GM23338 (cell line): Measurements from ENCODE around the gene BAD. TPM values are rescaled to one million over a fixed set of nuclear protein-coding genes. Genes with fewer than 3 reads are reported as not detected.

Experiments used
- ATAC-seq: fragments of 200-7000 bp; cut with Tn5 transposase; 3 replicates; pipeline ENCODE4 v1.9.1; 2020
- DNase-seq: peaks from one replicate; pipeline ENCODE4 v3.0.0-alpha.2; 2015; ENCODE audit warnings: low spot score
- H2AFZ ChIP-seq: fragments of 200-600 bp; sonication (generic); 2 replicates; pipeline ENCODE4 v1.8.0; 2016; ENCODE audit warnings: antibody characterized with exemption, mild to moderate bottlenecking, moderate library complexity
- H3F3A ChIP-seq: fragments of 200-600 bp; sonication (generic); replicated peaks from 2 replicates; pipeline ENCODE4 v1.8.0; 2017; ENCODE audit warnings: antibody characterized with exemption, mixed run types, low read depth
- H3K27ac ChIP-seq: fragments of 200-600 bp; sonication (generic); 2 replicates; pipeline ENCODE4 v1.6.1; 2016; ENCODE audit warnings: low read depth
- H3K27me3 ChIP-seq: fragments of 200-600 bp; sonication (generic); 2 replicates; pipeline ENCODE4 v1.8.0; 2016; ENCODE audit warnings: mild to moderate bottlenecking, mixed run types, moderate library complexity; ENCODE audit not compliant: insufficient read depth
- H3K36me3 ChIP-seq: fragments of 200-600 bp; sonication (generic); 2 replicates; pipeline ENCODE4 v1.8.0; 2016; ENCODE audit warnings: mild to moderate bottlenecking; ENCODE audit not compliant: insufficient read depth
- H3K4me1 ChIP-seq: fragments of 200-600 bp; sonication (generic); 2 replicates; pipeline ENCODE4 v1.8.0; 2016; ENCODE audit warnings: mild to moderate bottlenecking, moderate library complexity; ENCODE audit not compliant: insufficient read depth
- H3K4me2 ChIP-seq: fragments of 200-600 bp; sonication (generic); 2 replicates; pipeline ENCODE4 v1.7.1; 2017; ENCODE audit warnings: mixed run types
- H3K4me3 ChIP-seq: fragments of 200-600 bp; sonication (generic); 2 replicates; pipeline ENCODE4 v1.6.1; 2016; ENCODE audit warnings: mixed run types
- H3K79me2 ChIP-seq: fragments of 200-600 bp; sonication (generic); replicated peaks from 2 replicates; pipeline ENCODE4 v1.8.0; 2017; ENCODE audit warnings: mild to moderate bottlenecking; ENCODE audit not compliant: insufficient read depth
- H3K9me2 ChIP-seq: fragments of 200-600 bp; sonication (generic); 2 replicates; pipeline ENCODE4 v1.8.0; 2017; ENCODE audit not compliant: insufficient read depth
- H4K20me1 ChIP-seq: fragments of 200-600 bp; sonication (generic); replicated peaks from 2 replicates; pipeline ENCODE4 v1.8.0; 2017; ENCODE audit warnings: mild to moderate bottlenecking; ENCODE audit not compliant: insufficient read depth
- H3K27ac Mint-ChIP-seq: 2 replicates; pipeline ENCODE4 v1.8.0; 2020; ENCODE audit warnings: inconsistent platforms, mild to moderate bottlenecking, moderate library complexity, mixed read lengths
- H3K27me3 Mint-ChIP-seq: 3 replicates; pipeline ENCODE4 v1.8.0; 2022; ENCODE audit warnings: low read depth, mild to moderate bottlenecking, moderate library complexity, mixed read lengths, inconsistent platforms; ENCODE audit not compliant: insufficient read depth, poor library complexity
- H3K36me3 Mint-ChIP-seq: 3 replicates; pipeline ENCODE4 v1.8.0; 2021; ENCODE audit warnings: low read depth, mild to moderate bottlenecking, inconsistent platforms, moderate library complexity, mixed read lengths
- H3K4me1 Mint-ChIP-seq: 3 replicates; pipeline ENCODE4 v1.8.0; 2020; ENCODE audit warnings: mild to moderate bottlenecking, inconsistent platforms, mixed read lengths
- H3K4me3 Mint-ChIP-seq: 3 replicates; pipeline ENCODE4 v1.8.0; 2021; ENCODE audit warnings: moderate library complexity, mild to moderate bottlenecking, inconsistent platforms, mixed read lengths
- H3K9me3 Mint-ChIP-seq: 3 replicates; pipeline ENCODE4 v1.8.0; 2020; ENCODE audit warnings: moderate library complexity, mild to moderate bottlenecking, inconsistent platforms, mixed read lengths
- CREB1 ChIP-seq: fragments of 250-450 bp; sonication (Bioruptor Pico); IDR thresholded peaks from 2 replicates; pipeline ENCODE4 v1.5.0; 2020; ENCODE audit warnings: low read depth, mild to moderate bottlenecking, moderate library complexity
- CTCF ChIP-seq, 2 experiments: fragments of 200-600 bp in 1 of 2; sonication (generic) in 1 of 2; conservative IDR thresholded peaks; 2 replicates each; pipeline versions ENCODE4 v1.5.1 to v1.6.1; 2016 to 2017; ENCODE audit warnings: antibody characterized with exemption in 2 of 2, low read depth in 2 of 2, mild to moderate bottlenecking in 2 of 2, moderate library complexity in 1 of 2
- ETS1 ChIP-seq: IDR thresholded peaks from 2 replicates; pipeline ENCODE4 v1.6.1; 2016; ENCODE audit warnings: antibody characterized with exemption
- EZH2 ChIP-seq: fragments of 200-600 bp; sonication (generic); IDR thresholded peaks from one replicate; pipeline ENCODE4 v1.8.0; 2017; ENCODE audit warnings: antibody characterized with exemption, mild to moderate bottlenecking, low read depth; ENCODE audit not compliant: unreplicated experiment
- EZH2phosphoT487 ChIP-seq: fragments of 200-600 bp; sonication (generic); IDR thresholded peaks from one replicate; pipeline ENCODE4 v1.8.1; 2018; ENCODE audit warnings: antibody characterized with exemption; ENCODE audit not compliant: unreplicated experiment
- NANOG ChIP-seq: IDR thresholded peaks from 2 replicates; pipeline ENCODE4 v1.6.1; 2016; ENCODE audit warnings: antibody characterized with exemption, borderline replicate concordance
- POLR2AphosphoS5 ChIP-seq: IDR thresholded peaks from 2 replicates; pipeline ENCODE4 v1.6.1; 2016; ENCODE audit warnings: antibody characterized with exemption, low read depth
- REST ChIP-seq: IDR thresholded peaks from one replicate; pipeline ENCODE4 v1.6.1; 2018; ENCODE audit warnings: antibody characterized with exemption; ENCODE audit not compliant: unreplicated experiment
- ZNF331 ChIP-seq: fragments of 250-450 bp; sonication (Bioruptor Pico); IDR thresholded peaks from 2 replicates; pipeline ENCODE4 v1.5.0; 2020; ENCODE audit warnings: low read depth, mild to moderate bottlenecking, moderate library complexity
- ZNF462 ChIP-seq: fragments of 250-450 bp; sonication (Bioruptor Pico); IDR thresholded peaks from 2 replicates; pipeline ENCODE4 v1.5.0; 2020; ENCODE audit warnings: mild to moderate bottlenecking, moderate library complexity
- polyA plus RNA-seq: library from polyadenylated mRNA; unstranded; fragments of >200 nt; fragmentation: Nextera tagmentation; extraction: Ambion mirVana; gene quantifications from 2 replicates; pipeline ENCODE4 v1.2.1, GENCODE V29; 2016
- total RNA-seq: library from RNA; depleted of rRNA; stranded (reverse); fragments of >200 nt; shearing (Covaris generic); gene quantifications from 2 replicates; pipeline ENCODE4 v1.2.3, GENCODE V29; 2014

The BAD gene
- total and polyA plus RNA-seq, 2 experiments from 2014 or later = 46.3 to 46.4 TPM

DNA sequence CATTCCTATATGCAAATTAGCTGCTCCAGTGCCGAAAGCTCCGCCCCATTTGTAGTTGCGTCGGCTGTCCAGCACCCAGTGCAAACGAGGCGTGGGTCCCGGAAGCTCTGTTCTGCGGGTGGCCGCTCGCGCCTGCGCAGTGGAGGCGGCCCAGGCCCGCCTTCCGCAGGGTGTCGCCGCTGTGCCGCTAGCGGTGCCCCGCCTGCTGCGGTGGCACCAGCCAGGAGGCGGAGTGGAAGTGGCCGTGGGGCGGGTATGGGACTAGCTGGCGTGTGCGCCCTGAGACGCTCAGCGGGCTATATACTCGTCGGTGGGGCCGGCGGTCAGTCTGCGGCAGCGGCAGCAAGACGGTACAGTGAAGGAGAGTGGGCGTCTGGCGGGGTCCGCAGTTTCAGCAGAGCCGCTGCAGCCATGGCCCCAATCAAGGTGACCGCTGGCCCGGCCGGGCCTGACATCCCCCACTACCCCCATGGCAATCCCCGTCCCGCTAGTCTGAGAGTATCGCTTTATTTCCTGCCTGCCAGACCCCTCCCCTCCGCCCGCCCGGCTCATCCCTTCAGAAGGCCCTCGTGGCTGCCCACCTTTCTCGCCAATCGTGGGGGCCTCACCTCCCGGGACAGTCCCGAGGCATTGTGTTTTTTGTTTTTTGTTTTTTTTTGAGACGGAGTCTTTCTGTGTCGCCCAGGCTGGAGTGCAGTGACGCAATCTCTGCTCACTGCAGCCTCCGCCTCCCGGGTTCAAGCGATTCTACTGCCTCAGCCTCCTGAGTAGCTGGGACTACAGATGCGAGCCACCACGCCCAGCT is 33.7 kb upstream of the BAD start, which contains the start of gene PRDX5:
TSS of gene PRDX5 (plus strand) at position 161 of the 805 bp plus-strand sequence. CDS start at position 256, 95 bp downstream.
- peaks cover 16% of the 10 kb centered on the region for H3K79me2 ChIP-seq
- peak within 1 kb of the TSS; percentile 87 for H2AFZ ChIP-seq
- peak within 1 kb of the TSS; percentile 93 for H3K27ac ChIP-seq
- Mint-ChIP-seq H3K4me1 (peaks cover 19% of the 10 kb centered on the region), H3K9me3 (no peaks in the 10 kb centered on the region; the same call in 1 of the 3 replicates), H3K27ac (peak within 1 kb of the TSS; percentile 100), H3K27me3 (peaks cover 24% of the 10 kb centered on the region), H3K4me3 (peak within 1 kb of the TSS; percentile 98), H3K36me3 (peaks cover 50% of the 10 kb centered on the region)
- peak; percentile 71 for ATAC-seq
- TF ChIP-seq CTCF (conservative IDR thresholded peaks at IDR 0.05; ENCODE audit: low read depth in 2 of 2) = peak; percentile 18 to 74; a peak in 3 of 4 replicates
- no peak for TF ChIP-seq ZNF331 (CRISPR knock-in tag)
- TF ChIP-seq CREB1 = no peak
- TF ChIP-seq ETS1 = 0 out of 2 replicates have a peak, but pooled peaks have one; percentile 6
- TF ChIP-seq REST = no peak
- no peak for TF ChIP-seq NANOG
- TF ChIP-seq EZH2 = no peak
- no peak for TF ChIP-seq ZNF462 (CRISPR knock-in tag)
- TF ChIP-seq EZH2phosphoT487 = no peak
- TF ChIP-seq POLR2AphosphoS5 = peak; percentile 79
- peaks cover 3% of the 10 kb centered on the region; the same call in 1 of the 2 replicates for H3K36me3 ChIP-seq
- H3K4me1 ChIP-seq = peaks cover 12% of the 10 kb centered on the region
- no peaks in the 10 kb centered on the region; the same call in 1 of the 2 replicates for H4K20me1 ChIP-seq
- peak within 1 kb of the TSS; percentile 74 for H3K4me2 ChIP-seq
- peaks cover 17% of the 10 kb centered on the region; the same call in 1 of the 2 replicates for H3F3A ChIP-seq
- no peaks in the 10 kb centered on the region for H3K27me3 ChIP-seq
- H3K9me2 ChIP-seq = no peaks in the 10 kb centered on the region
- DNase-seq = peak; percentile 97
- peak within 1 kb of the TSS; percentile 82 for H3K4me3 ChIP-seq
